CD4-positive, alpha-beta T cell treated with Interleukin-4 for 4 hours (primary cell): ENCODE measurements around the gene MYOCOS.
"Not testable (repeated sequence)": the region's sequence is repeated elsewhere in the genome, so short reads cannot be mapped to it uniquely, and the experiment has no call there.

ENCODE experiments used
- DNase-seq: peaks from one replicate; pipeline ENCODE4 v3.0.0-alpha.2; 2020

The MYOCOS gene

DNA sequence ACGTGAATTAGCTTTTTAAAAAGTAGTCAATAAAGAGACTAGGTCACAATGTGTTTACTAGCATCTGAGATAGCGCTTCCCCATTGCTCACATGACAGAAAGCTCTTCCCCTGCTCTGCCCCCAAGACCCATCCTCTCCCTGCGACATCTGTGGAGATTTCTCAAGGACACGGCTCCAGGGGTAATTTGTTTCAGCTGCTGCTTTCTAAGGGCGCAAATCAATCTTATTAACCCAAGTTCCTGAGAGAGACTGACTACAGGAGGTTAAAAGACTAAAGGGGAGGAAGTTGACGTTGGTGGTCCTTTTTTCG is at the start of gene MYOCOS:
Gene MYOCOS (plus strand): TSS at position 92 of the 311 bp plus-strand sequence. CDS start 1,641 bp downstream, outside the sequence.
- no peak for DNase-seq

GRCh38 chr1:171576144-171576543 is 45.9 kb upstream of the MYOCOS start:
- DNase-seq = no peak

DNA sequence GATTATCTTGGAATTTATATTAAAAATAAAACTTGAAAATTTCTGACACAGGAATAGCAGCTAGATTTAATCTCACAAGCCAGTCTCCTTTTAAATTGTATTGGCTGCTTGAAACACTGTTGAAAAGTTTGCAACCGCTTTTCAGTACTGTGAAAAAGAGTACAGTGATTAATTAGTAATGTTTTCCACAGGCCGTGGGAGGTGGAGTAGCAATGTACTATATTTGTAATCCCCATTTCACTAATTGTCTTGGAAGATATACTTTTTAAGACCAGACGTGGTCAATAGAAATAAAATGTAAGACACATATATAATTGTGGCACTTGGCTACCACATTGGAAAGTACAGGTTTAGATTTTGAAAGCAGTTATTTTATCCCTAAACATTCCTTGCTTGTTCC is 40.8 kb upstream of the MYOCOS start:
- DNase-seq = no peak

GRCh38 chr1:171581766-171582165 is 40.3 kb upstream of the MYOCOS start:
- DNase-seq = no peak

- DNase-seq = no peak
Observed at GRCh38 chr1:171582589-171582988, 39.5 kb upstream of the MYOCOS start.

DNA sequence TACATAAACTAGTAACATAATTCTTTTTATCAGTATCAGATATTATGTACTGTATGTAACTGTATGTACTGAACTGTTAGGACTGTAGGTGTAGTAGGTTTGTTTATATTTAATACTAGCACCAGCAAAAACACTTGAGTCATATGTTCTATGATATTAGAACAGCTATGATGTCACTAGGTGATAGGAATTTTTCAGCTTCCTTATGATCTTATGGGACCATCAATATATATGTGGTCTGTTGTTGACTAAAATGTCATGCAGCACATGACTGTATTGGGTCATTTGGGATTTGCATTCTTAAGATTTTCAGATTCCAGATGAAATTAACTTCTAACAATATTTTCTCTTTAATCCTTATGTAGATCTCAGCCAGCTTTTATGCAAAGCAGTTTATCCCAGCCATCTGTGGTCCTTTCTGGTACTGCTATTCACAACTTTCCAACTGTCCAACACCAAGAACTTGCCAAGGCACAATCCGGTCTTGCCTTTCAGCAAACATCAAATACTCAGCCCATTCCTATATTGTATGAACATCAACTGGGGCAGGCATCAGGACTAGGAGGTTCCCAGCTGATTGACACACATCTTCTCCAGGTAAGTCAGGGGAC is 38.3 kb upstream of the MYOCOS start:
- no peak for DNase-seq

DNA sequence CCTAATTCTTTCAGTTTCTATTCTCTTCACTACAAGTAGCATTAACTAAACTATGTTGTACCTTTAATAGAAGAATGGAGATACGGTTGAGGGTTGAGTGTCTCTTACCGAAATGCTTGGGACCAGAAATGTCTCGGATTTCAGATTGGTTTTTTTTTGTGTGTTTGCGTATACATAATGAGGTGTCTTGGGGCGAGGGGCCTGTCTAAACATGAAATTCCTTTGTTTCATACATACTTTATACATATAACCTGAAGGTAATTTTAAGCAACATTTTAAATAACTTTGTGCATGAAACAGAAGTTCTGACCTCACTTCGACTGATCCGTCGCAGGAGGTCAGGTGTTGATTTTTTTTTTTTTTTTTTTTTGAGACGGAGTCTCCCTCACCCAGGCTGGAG is 36.3 kb upstream of the MYOCOS start:
- no peak for DNase-seq

GRCh38 chr1:171588230-171588629 is 33.8 kb upstream of the MYOCOS start:
- no peak for DNase-seq

DNA sequence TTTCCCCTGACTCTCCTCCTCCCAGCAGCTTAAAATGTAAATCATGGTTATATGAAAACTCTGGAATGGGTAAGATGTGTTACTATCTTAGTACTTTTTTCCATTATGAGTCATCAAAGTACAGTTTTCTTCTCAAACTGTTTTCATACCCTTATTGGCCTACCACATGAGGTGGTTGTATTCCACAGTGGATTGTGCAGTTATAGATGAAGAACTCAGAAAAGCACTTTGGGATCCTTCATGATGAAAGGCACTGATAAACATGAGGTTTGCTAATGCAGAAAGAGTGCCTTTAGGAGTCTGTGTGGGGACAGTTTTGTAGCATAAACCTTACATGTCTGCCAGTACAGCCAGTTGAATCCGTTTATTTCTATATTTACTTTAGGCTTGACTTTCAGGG is 32.0 kb upstream of the MYOCOS start:
- no peak for DNase-seq

DNA sequence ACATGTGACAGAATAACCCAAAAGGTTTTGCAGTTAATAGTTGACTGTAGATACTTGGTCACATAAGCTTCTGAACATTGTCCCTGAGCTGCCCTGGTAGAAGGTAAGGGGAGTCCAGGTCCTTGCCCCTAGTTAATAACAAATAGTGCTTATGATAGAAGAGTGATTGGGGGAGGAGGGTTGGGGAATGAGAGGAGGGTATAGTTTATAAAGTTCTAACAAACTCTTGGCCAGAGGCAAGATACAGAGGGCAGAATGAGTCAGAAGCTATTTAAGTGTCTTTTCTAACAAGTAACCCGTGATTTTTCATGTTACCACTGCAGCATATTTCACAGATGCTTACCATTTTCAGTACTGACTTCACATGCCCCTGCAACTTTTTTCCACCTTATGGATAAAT is 26.7 kb upstream of the MYOCOS start:
- DNase-seq = no peak

DNA sequence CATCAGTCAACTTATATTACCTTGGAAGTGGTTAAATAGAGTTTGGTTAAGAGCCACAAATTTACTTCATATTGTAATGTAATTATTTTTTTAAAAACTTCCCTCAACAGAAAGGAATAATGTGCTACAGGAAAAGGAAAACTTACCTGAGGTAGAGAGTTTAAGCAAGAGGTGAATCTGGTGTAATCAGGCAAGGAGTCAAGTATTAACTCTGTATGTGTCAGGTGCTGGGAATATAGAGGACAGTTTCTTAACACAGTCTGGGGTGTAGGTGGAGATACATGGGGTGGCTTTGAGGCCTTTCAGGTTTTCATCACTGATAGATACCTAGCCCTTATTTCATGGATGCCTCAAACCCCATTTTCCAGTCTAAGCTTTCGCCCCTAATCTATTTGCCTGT is 25.9 kb upstream of the MYOCOS start:
- no peak for DNase-seq

- no peak for DNase-seq
Observed at GRCh38 chr1:171596705-171597104, 25.3 kb upstream of the MYOCOS start.

GRCh38 chr1:171597203-171597602 is 24.8 kb upstream of the MYOCOS start:
- no peak for DNase-seq

- not testable (repeated sequence) for DNase-seq
Observed at GRCh38 chr1:171600310-171600709, 21.7 kb upstream of the MYOCOS start.

DNA sequence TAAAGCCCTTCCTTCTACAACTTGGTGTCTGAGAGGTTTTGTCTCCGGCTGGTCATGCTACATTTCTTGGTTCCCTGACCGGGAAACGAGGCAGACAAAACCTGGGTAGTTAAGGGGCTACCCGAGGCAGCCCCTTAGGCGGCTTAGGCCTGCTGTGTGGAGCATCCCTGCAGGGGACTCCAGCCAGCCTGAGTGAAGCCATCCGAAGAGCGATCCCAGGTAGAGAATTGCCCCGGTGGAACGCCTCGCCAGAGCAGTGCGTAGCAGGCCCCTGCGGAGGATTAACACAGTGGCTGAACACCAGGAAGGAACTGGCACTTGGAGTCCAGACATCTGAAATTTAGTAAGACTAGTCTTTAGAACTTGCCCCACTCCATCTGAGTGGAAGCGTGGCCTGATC is 21.2 kb upstream of the MYOCOS start:
- DNase-seq = no peak

GRCh38 chr1:171603042-171603441 is 19.0 kb upstream of the MYOCOS start:
- not testable (repeated sequence) for DNase-seq

DNA sequence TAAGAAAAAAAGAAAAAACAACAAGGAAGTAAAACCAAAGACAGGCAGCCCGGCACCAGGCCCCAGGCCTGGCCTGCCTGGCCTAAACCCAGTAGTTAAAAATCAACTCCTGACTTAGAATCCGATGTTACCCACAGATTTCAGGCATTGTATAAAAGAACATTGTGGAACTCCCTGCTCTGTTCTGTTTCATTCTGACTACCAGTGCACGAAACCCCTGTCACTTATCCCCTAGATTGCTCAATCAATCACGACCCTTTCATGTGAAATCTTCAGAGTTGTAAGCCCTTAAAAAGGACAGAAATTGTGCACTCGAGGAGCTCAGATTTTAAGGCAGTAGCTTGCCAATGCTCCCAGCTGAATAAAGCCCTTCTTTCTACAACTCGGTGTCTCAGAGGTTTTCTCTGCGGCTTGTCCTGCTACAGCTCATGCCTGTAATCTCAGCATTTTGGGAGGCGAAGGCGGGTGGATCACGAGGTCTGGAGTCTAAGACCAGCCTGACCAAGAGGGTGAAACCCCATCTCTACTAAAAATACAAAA is 15.6 kb upstream of the MYOCOS start:
- no peak for DNase-seq

DNA sequence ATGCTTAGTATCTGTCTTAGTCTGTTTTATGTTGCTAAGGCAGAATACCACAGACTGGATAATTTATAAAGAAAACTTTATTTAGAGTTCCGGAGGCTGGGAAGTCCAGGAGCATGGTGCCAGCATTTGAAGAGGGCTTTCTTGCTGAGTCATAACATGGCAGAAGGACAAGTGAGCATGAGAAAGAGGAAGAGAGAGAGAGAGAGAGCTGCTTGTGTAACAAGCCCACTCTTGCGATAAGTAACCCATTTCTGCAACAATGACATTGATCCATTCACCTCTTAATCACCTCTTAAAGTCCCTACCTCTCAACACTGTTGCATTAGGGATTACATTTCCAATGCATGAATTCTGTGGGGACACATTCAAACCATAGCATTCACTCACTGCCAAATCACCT is 11.7 kb upstream of the MYOCOS start:
- DNase-seq = no peak

DNA sequence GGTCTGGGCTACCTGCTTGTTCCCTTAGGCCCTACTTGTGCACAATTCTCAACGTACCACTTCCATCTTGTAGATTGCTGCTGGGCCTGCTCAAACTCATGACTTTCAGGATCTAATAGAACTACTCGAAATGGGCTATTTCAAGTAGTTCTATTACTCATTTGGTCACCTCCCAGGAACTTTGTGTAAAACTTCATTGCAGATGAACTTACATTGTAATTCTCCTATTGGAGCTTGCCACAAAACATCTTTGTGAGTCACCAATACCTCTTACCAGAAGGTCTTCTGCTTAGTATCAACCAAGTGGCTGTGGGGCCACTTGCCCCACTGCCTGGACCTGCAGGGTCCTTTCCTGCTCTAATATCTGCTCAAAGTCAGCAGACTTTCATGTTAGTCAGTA is 10.7 kb upstream of the MYOCOS start:
- DNase-seq = no peak

GRCh38 chr1:171613282-171613681 is 8.8 kb upstream of the MYOCOS start:
- no peak for DNase-seq

DNA sequence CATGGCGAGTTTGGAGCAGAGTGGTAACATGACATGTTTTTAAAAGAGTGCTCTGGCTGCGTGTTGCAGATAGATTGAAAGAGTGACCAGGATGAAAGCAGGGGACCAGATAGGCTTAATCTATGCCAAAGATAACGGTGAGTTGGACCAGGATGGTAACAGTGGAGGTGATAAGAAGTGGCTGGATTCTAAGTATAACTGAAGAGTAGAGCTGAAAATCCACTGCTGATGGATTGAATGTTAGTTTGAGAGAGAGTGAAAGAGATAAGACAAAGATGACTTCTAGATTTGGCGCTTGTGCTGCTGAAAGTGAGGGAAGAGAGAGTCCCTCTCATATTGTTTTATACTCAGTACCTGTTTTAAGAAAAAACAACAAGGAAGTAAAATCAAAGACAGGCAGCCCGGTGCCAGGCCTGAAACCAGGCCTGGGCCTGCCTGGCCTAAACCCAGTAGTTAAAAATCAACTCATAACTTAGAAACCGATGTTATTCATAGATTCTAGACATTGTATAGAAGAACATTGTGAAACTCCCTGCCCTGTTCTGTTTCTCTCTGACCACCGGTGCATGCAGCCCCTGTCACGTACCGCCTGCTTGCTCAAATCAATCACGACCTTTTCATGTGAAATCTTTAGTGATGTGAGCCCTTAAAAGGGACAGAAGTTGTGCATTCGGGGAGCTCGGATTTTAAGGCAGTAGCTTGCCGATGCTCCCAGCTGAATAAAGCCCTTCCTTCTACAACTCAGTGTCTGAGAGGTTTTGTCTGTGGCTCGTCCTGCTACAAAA is 6.7 kb upstream of the MYOCOS start:
- not testable (repeated sequence) for DNase-seq

- DNase-seq = no peak
Observed at GRCh38 chr1:171616586-171616985, 5.5 kb upstream of the MYOCOS start.

DNA sequence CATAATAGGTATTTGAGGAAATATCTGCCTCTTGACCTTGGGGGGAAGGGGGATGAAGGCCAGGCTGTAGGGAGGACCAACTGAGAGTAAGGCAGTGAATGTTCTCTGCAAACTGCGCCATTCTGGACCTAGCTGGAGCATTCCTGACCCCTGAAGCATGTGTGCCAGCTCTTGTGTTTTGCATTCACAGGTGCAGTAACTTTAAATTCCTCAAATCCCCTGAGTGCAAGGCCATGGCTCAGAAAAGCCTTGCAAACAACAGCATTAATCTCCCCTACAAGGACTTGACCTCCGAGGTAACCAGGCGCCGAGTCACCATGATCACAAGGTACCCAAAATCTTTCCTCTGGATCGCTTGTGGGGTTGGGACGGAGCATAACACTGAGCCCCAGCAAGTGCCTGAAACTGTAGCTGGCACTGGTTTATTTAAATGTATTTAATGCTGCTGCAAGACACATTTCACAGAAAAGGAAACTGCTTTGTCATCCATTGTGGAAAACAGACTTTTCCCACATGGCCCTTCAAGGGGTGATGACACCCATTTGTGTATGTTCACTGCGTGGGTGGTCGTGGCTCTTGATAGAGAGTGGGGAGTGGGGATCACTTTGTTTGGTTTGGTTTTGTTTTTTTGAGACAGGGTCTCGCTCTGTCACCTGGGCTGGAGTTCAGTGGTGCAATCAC is 1.7 kb downstream of the MYOCOS start:
- DNase-seq = no peak

DNA sequence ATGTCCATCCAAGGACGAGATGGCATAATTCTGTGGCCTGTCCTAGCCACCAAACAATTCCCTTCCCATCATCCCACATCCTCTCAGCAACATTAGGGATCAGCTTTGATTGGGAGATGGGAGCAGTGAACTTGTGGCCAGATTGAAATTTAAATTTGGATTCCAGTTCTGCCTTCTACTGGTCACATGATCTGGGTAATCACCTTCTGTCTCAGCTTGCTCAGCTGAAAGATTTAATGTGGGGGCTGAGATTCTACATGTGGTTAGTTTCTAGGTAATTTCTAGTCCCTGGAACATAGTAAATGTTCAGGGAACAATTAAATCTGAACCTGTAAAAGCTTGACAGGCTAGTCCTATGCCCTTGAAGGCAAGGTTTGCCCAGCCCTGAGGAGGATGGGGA is 3.2 kb downstream of the MYOCOS start:
- no peak for DNase-seq
